ENCODE results near the gene AUTS2.

AUTS2 gene

GRCh38 chr7:70764701-70765208, 1166.5 kb downstream of the AUTS2 start:
- no peak overlapping the region for H3K4me3 ChIP-seq (ENCODE audit: low read depth, low read length)
- DNase-seq (ENCODE audit: low read depth), result no peak
- in situ Hi-C loops (cut with HindIII; ENCODE audit: low sequenced_read_pairs), result no loop called here
- TF ChIP-seq, protein P1, sequence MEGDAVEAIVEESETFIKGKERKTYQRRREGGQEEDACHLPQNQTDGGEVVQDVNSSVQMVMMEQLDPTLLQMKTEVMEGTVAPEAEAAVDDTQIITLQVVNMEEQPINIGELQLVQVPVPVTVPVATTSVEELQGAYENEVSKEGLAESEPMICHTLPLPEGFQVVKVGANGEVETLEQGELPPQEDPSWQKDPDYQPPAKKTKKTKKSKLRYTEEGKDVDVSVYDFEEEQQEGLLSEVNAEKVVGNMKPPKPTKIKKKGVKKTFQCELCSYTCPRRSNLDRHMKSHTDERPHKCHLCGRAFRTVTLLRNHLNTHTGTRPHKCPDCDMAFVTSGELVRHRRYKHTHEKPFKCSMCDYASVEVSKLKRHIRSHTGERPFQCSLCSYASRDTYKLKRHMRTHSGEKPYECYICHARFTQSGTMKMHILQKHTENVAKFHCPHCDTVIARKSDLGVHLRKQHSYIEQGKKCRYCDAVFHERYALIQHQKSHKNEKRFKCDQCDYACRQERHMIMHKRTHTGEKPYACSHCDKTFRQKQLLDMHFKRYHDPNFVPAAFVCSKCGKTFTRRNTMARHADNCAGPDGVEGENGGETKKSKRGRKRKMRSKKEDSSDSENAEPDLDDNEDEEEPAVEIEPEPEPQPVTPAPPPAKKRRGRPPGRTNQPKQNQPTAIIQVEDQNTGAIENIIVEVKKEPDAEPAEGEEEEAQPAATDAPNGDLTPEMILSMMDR (IDR thresholded peaks at IDR 0.05; ENCODE audit: low read depth, low read length, missing control alignments), result no peak

GRCh38 chr7:70765651-70766050, 1167.4 kb downstream of the AUTS2 start:
- in situ Hi-C loops (cut with HindIII; ENCODE audit: low sequenced_read_pairs), result no loop called here
- TF ChIP-seq, protein P1 (IDR thresholded peaks at IDR 0.05; ENCODE audit: low read depth, low read length, missing control alignments), result no peak
- no peak overlapping the region for H3K4me3 ChIP-seq (ENCODE audit: low read depth, low read length)
- no peak for DNase-seq (ENCODE audit: low read depth)

DNA sequence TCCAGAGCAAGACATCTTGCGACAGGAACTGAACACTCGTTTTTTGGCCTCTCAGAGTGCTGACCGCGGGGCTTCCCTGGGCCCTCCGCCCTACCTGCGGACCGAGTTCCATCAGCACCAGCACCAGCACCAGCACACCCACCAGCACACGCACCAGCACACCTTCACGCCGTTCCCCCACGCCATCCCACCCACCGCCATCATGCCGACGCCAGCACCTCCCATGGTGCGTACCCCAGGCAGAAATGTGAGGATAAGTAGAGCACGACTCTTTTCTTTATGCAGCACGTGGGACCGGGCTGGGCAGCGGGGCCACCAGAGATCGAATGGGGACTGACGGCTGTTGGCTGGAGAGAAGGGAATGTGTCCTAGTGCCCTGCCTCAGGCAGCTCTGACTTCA, 1167.8 kb downstream of the AUTS2 start:
- TF ChIP-seq, protein P1 (IDR thresholded peaks at IDR 0.05; ENCODE audit: low read depth, low read length, missing control alignments), result no peak
- H3K4me3 ChIP-seq (ENCODE audit: low read depth, low read length), result no peak overlapping the region
- DNase-seq (ENCODE audit: low read depth), result no peak
- in situ Hi-C loops (cut with HindIII; ENCODE audit: low sequenced_read_pairs), result no loop called here

- TF ChIP-seq, protein P1 (IDR thresholded peaks at IDR 0.05; ENCODE audit: low read depth, low read length, missing control alignments), result no peak
- no peak overlapping the region for H3K4me3 ChIP-seq (ENCODE audit: low read depth, low read length)
- in situ Hi-C loops (cut with HindIII; ENCODE audit: low sequenced_read_pairs), result no loop called here
- no peak for DNase-seq (ENCODE audit: low read depth)
Observed at GRCh38 chr7:70766694-70767093, 1168.4 kb downstream of the AUTS2 start.

- in situ Hi-C loops (cut with HindIII; ENCODE audit: low sequenced_read_pairs), result no loop called here
Observed at GRCh38 chr7:70770154-70770553, 1171.9 kb downstream of the AUTS2 start.

DNA sequence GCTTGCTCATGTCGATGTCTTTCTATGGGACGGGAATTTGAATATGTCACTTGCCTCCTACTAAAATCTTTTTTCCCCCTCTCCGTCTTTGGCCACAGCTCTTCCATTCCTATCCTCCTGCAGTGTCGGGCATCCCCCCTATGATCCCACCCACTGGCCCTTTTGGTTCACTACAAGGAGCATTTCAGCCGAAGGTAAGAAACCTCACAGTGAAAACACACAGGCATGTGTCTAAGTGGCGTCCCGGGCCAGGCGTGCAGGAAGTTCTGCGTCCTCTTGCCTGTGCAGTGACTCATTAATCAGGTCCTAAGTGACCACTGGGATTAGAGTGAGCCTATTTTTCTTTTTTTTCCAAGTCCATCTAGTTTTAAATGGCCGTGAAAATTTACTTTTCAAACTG, 1173.2 kb downstream of the AUTS2 start:
- H3K4me3 ChIP-seq (ENCODE audit: low read depth, low read length), result no peak overlapping the region
- TF ChIP-seq, protein P1 (IDR thresholded peaks at IDR 0.05; ENCODE audit: low read depth, low read length, missing control alignments), result no peak
- DNase-seq (ENCODE audit: low read depth), result no peak
- in situ Hi-C loops (cut with HindIII; ENCODE audit: low sequenced_read_pairs), result no loop called here

More at GRCh38 chr7:70770154-70770553, 1171.9 kb downstream of the AUTS2 start:
- no peak for DNase-seq (ENCODE audit: low read depth)
- TF ChIP-seq, protein P1 (IDR thresholded peaks at IDR 0.05; ENCODE audit: low read depth, low read length, missing control alignments), result no peak
- no peak overlapping the region for H3K4me3 ChIP-seq (ENCODE audit: low read depth, low read length)
